Activated effector memory CD4-positive, alpha-beta T cell treated with Interleukin-2 at 50 U/mL for 16 hours (primary cell): ENCODE results near the gene NEIL1.
"Not testable (repeated sequence)": the region's sequence is repeated elsewhere in the genome, so short reads cannot be mapped to it uniquely, and the experiment has no call there.

ENCODE experiments used
- DNase-seq: peaks from one replicate; pipeline ENCODE4 v3.0.0-alpha.2; 2020

The NEIL1 gene

DNA sequence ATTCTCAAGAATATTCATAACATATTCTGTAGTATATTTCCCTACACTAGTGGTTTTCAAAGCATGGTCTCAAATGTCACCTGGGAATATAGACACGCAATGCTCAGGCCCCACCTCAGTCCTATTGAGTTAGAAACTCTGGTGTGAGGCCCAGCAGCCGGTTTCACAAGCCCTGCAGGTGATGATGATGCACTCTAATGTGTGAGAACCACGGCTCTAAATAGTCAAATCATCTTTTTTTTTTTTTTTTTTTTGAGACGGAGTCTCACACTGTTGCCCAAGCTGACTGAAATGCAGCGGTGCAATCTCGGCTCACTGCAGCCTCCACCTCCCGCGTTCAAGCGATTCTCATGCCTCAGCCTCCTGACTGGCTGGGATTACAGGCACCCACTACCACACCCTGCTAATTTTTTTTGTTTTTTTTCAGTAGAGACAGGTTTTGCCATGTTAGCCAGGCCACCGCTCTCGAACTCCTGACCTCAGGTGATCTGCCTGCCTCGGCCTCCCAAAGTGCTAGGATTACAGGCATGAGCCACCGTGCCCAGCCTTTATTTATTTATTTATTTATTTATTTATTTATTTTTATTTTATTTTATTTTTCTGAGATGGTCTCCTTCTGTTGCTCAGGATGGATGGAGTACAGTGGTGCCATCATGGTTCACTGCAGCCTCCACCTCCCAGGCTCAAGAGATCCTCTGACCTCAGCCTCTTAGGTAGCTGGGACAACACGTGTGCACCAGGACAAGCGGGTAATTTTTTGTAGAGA lies 13.0 kb upstream of the NEIL1 start:
- not testable (repeated sequence) for DNase-seq

DNA sequence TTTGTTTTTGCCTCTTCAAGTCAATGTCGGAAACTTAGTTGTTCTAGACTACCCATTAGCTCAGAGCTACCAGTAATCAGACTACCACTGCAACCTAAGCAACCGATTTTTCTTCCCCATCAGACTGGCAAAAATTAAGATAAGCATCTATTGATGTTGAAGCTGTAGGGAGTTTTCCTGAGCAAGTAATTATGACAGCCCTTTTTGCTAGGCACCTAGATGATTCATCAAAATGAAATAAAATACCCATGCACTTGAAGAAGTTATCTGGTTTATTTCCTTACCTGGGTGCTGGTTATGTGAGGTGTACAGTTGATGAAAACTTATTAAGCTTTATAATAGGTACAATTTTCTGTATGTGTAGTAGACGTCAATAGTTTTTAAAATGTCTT lies 11.5 kb upstream of the NEIL1 start:
- no peak for DNase-seq

DNA sequence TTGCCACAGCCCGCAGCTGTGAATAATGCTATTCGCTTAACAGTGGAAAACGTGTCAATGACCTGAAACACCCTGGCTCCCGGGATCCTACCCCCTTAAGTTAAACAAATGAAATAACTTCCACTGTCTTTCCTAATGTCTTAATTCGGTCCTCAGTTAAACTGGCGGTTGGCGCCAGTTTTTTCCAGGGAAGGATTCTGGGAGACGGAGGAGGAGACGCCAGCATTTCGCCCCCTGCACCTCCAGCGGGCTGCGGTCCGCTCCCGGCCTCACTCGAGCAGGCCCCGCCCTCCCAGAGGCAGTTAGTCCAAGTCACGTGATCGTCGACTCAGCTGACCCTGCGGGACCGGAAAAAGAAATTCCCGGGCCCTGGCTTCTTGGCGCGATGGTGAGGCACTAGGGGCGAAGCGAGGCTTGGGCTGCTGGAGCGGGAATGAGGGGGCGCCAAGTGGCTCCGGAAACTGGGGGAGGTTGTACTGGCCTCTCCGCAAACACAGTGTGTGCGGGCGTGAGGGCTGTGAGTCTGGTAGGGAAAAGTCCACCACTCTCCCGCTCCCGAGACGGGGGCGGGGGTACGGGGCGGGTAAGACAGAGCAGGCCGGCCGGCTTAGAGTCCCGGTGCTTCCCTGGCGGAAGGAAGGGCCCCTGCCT lies 11.0 kb upstream of the NEIL1 start, which contains the start of gene COMMD4:
Gene COMMD4 (plus strand): TSS at position 359 of the 651 bp plus-strand sequence. CDS start 27 bp downstream, at position 386.
- DNase-seq: peak; percentile 56

DNA sequence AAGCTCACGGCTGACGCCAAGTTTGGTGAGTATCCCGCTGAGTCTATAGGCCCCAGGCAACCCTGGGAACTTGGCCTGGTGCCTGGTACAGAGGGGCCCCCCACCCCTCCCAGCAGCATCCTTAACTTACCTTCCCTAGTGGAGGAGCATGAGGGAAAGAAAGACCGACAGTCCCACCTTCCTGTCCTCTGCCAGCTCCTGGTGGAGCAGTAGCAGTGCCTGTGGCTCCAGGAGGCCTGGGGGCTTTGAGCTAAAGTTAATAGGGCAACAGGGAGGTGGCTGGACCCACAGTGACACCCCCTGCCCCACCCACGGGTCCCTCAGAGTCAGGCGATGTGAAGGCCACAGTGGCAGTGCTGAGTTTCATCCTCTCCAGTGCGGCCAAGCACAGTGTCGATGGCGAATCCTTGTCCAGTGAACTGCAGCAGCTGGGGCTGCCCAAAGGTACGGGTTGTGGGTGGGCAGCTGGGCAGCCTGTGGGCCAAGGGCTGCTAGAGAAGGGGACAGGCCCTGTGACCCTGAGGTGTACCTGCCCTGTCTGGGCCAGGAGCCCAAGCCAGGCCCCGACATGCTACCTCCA lies 8.1 kb upstream of the NEIL1 start:
- DNase-seq: no peak

DNA sequence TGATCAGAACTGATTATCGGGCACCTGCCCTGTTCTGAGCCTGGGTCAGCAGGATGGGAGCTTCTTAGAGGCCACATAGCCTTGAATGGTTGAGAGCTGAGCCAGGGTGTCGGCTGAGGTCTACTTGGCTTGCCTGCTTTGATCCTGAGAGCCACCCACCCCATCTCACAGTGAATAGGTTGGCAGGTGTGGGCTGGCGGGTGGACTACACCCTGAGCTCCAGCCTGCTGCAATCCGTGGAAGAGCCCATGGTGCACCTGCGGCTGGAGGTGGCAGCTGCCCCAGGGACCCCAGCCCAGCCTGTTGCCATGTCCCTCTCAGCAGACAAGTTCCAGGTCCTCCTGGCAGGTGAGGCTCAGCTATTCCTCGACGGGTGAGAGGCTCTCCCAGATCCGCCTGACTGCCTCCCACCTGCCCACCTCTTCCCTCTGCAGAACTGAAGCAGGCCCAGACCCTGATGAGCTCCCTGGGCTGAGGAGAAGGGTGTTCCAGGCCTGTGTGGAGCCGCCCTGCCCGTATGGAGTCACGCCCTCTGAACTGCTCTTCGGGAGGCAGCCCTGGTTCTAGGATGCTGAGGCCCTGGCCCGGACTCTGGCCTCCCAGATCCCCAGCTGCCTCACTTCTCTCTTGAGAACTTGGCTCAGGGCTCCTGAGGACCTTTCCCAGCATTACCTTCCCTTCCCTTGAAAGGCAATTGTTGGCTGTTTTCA lies 7.2 kb upstream of the NEIL1 start:
- no peak for DNase-seq

DNA sequence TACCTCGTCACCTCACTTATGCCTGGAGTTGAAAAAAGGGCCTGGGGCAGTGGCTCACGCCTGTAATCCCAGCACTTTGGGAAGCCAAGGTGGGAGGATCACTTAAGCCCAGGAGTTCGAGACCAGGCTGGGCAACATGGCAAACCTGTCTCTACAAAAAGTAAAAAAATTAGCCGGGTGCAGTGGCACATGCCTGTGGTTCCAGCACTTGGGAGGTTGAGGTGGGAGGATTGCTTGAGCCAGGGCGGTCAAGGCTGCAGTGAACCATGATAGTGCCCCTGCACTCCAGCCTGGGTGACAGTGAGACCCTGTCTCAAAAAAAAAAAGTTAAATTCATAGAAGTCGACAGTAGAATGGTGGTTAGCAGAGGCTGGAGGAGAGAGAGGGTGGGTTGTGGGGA lies 4.6 kb upstream of the NEIL1 start:
- no peak for DNase-seq

DNA sequence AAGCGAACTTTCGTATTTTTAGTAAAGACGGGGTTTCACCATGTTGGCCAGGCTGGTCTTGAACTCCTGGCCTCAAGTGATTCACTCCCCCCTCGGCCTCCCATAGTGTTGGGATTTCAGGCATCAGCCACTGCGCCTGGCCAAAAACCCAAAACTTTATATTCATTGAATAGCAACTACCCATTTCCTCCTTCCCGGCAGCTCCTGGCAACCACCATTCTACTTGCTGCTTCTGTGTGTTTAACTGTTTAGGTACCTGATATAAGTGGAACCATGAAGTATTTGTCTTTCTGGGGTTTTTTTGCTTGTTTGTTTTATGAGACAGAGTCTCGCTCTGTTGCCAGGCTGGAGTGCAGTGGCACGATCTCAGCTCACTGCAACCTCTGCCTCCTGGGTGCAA lies 2.9 kb upstream of the NEIL1 start:
- not testable (repeated sequence) for DNase-seq

DNA sequence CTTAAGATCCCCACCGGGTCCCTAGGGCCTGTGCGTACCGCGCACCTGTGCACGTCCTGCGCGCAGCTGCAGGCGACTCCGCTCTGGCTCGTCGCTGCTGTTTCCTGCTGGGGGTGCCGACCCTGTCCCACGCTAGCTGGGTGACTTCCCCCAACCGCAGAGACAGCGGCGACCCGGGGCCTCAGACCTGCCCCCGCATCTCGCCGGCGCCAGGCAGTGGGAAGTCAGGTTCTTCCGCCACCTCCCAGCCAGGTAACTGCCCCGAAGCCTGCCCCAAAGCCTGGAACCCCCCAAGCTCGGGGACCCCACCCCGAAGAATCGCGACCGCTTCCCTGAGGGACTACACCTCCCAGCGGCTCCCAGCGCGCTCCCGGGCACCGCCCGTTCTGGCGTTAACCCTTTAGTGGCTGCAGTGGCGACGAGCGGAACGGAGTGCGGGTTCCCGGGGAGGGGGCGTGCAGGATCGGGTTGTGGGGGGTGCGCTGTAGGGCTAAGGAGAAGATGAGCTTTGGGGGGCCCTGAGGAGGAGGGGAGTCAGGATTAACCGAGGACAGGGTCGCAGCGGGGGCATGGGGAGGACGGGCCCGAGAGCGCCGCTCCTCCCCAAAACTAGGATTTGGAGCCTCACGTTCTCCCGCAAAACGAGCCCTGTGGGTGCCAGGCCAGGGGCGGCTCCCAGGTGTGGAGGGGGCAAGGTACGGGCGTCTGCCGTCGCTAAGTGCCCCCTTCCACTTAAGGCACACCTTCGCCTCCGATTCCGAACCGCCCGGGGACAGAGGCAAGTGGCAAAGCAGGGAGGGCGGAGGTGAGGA lies 589 bp downstream of the NEIL1 start:
- peak; percentile 44 for DNase-seq

DNA sequence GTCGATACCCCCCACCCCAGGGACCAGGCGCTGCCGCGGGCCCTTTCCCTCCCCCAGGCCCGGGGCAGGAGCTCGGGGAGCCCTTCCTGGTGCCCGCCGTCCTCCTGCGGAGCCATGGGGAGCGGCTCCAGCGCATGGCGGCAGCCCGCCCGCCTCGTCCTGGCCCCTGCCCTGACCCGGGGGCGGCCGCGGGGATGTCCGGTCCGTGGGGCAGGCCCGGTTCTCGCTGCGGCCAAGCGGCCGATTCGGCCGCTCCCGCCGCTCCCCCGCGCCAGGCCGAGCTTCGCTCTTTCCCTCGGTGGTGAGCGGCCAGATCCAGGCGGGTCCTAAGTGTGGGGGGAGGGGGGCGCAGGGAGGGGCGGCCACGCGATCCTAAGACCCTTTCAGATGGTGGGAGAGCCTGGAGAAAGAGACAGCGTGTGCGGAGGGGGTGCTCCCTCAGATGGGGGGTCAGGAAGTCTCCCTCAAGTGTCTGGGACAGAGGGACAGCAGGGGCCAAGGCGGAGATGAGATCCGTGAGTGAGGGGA lies 1.3 kb downstream of the NEIL1 start:
- no peak for DNase-seq

DNA sequence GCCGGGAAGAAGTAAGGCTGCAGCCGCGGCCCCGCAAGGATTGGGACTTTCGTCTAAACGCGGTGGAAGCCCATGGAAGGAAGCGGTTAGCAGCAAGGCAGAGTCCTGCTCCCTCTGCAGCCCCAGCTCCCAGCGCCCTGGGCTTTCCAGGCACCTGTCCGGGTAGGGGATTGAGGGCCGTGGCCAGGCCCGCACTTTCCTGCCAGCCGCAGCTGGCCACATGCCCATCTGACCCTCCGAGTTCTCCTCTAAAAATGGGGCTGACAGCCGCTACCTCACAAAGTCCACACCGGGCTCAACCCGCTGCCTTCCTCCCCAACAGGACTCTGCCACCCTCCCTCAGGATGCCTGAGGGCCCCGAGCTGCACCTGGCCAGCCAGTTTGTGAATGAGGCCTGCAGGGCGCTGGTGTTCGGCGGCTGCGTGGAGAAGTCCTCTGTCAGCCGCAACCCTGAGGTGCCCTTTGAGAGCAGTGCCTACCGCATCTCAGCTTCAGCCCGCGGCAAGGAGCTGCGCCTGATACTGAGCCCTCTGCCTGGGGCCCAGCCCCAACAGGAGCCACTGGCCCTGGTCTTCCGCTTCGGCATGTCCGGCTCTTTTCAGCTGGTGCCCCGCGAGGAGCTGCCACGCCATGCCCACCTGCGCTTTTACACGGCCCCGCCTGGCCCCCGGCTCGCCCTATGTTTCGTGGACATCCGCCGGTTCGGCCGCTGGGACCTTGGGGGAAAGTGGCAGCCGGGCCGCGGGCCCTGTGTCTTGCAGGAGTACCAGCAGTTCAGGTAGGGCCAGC lies 1.9 kb downstream of the NEIL1 start:
- DNase-seq: no peak

DNA sequence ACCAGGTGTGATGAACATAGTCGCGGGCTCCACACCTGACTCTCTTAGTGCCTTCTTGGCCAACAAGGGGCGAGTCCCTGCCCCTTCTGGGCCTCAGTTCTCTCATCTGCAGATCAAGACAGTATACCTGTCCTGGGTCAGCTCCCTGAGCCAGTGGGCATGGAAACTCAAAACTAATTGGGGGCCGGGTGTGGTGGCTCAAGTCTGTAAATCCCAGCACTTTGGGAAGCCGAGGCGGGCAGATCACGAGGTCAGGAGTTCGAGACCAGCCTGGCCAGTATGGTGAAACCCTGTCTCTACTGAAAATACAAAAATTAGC lies 2.5 kb downstream of the NEIL1 start:
- DNase-seq: not testable (repeated sequence)

DNA sequence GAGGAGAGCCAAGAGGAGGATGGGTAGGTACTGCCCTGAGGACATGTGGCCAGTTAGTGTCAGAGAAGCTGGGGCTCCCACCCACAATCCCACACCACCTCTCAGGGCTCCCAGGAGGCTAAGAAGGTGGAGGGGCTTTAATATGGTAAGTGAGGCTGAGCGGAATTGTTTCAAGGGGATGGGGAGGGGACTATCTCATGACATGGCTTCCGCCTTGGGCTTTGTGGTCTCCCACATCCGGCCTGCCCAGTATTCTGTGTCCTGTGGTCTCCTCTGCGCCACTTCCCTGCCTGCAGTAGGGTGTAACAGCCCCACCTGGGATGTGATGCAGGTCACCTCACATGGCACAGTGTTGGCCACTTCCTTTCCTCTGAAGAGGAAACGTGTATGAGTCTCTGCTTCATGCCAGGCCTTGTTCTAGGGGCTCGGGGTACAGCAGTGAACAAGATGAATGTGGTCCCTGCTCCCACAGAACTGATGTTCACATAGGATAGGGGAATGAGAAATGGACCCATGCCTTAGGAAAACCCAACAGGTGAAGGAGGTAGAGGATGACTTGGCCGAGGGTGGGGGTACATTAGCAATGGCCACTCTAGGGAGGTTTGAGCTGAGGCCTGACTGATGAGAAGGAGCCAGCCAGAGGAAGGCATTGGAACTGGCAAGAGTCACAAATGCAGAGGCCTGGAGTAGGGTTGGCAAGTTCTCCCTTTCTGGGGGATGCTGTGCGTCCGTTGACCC lies 3.2 kb downstream of the NEIL1 start:
- DNase-seq: peak; percentile 75

DNA sequence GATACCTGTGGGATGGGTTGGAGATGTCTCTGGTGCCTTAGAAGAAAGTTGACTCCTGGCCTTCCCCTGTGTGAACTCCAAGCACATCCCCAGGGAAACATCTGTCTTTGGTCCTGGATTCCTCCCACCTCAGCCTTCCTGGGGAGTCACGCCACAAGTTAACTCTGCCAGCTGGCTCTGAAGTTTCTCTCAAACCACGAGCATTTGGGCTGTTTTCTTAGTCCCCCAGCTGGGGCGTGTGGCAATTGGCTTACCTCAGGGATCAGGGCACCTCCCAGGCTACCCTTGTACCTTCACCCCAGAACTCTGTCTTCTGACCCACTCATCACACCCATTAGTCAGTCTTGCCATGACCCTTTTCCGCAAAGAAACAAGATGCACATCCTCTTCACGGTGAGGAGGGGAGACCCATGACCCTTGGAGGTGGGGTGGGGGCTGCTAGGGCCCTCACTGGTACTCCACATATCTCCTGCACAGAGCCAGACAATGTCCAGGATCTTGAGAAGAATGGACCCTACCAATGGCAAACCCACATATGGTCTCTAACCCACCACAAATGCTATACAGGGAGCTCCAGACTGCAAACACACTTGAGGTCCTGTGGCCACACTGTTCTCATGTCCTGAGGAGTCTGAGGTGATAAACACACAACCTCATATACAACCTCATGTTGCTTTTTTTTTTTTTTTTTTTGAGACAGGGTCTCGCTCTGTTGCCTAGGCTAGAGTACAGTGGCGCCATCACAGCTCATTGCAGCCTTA lies 3.9 kb downstream of the NEIL1 start:
- no peak for DNase-seq

DNA sequence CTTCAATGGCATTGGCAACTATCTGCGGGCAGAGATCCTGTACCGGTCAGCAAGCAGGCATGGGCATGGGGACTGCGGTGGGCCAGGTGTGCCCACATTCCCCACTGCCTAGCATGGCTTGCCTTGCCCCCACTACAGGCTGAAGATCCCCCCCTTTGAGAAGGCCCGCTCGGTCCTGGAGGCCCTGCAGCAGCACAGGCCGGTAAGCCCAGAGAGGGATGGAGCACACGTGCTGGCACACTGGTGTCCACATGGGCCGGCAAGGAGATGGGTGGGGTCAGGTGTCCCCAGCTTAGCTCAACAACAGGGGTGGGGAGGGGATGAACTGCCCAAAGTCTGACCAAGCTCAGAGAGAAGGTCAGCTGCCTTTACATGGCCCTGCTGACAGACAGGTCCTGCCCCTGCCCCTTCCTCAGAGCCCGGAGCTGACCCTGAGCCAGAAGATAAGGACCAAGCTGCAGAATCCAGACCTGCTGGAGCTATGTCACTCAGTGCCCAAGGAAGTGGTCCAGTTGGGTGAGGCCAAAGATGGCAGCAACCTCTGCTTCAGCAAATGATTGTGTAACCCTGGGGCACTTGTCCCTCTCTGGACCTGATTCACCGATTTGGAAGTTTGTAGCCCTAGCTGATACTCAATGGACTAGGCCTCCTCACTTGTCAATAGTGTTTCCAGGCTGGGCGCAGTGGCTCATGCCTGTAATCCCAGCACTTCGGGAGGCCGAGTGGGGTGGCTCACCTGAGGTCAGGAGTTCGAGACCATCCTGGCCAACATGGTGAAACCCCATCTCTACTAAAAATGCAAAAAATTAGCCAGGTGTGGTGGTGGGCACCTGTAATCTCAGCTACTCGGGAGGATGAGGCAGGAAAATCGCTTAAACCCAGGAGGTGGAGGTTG lies 5.6 kb downstream of the NEIL1 start:
- DNase-seq: no peak

DNA sequence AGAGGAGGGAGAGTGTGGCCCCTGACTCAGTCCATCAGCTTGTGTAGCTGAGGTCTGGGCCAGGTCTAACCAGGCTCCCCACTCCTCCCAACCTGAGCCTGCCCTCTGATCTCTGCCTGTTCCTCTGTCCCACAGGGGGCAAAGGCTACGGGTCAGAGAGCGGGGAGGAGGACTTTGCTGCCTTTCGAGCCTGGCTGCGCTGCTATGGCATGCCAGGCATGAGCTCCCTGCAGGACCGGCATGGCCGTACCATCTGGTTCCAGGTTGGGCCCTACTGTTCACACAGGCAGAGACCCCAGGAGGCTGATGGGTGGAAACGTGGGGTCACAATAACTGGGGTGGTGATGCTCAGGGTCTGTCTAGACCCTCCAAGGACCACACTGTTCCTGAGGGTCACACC lies 6.8 kb downstream of the NEIL1 start:
- DNase-seq: no peak

DNA sequence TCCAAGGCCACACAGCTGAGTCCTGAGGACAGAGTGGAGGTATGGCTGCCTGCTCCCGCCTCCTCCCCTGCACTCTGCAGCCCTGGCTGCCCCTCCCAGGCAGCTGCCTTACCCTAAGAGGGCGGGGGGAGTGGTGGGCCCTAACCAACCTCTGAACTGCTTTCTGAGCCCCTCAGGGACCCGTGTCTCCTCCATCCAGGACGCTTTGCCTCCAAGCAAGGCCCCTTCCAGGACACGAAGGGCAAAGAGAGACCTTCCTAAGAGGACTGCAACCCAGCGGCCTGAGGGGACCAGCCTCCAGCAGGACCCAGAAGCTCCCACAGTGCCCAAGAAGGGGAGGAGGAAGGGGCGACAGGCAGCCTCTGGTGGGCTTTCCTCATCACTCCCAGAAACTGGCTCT lies 7.6 kb downstream of the NEIL1 start:
- no peak for DNase-seq

DNA sequence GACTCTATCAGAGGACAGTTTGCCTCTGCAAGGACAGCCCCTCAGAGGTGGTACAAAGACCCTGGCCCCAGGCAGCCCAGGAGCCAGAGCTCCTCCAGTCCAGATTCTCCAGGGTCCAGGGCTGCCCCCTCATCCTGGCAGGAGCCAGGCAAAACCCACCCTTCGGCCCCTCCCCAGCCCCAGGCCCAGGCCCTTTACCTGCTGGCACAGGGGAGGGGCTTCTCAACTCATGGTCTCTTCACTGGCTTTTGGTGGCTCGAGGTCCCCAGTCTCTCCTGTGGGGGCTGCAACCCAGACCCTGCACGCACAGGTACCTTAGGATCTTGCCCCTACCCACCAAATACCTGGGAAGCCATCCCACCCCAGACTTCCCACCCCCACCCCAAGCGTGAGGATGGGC lies 8.5 kb downstream of the NEIL1 start:
- no peak for DNase-seq

DNA sequence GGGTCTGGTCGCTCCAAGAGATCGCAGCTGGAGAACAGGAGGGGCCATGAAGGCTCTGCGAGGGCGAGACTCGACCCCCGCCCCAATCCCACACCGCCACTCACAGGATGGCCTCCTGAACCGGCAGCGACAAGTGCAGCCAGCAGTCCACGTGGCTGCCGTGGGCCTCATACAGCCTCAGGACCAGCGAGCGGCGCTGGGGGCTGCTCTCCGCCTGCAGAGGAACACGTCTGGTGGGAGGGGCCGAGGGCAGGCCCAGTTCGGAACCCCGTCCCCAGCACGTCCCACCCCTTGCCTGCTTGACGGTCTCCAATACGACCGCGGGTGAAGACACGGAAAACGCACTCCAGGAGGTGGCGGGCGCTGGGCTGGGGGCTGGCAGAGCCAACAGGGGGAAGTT lies 9.2 kb downstream of the NEIL1 start:
- no peak for DNase-seq

DNA sequence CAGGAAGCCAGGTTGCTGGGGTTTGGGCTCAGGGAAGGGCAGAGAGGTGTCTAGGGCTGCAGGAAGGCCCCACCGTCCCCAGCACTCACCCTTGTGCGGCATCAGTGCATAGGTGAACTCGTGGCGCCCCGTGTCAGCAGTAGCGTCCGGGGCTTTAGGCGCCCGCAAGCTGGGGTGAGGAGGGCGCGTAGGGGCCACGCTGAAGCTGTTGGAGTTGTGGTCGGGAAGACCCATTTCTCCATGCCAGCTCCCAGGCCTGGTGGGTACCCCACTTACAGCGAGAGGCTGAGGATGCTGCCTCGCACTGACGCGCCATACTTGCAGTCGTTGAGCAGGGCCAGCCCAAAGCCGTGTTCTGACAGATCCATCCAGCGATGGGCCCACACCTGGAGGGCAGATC lies 9.7 kb downstream of the NEIL1 start:
- no peak for DNase-seq
